Bone marrow (tissue), 2 donors: Measurements from ENCODE around the gene CCL14.

Experiments
- DNase-seq, 2 donors: peaks; one replicate each; lab custom pipeline; 2025; lab: John Stamatoyannopoulos, UW

The CCL14 gene

GRCh38 chr17:35988164-35988563, 1.6 kb upstream of the CCL14 start:
- DNase-seq, result no peak

- DNase-seq, result no peak
Observed at GRCh38 chr17:35984140-35984539, 2.4 kb downstream of the CCL14 start.

DNA sequence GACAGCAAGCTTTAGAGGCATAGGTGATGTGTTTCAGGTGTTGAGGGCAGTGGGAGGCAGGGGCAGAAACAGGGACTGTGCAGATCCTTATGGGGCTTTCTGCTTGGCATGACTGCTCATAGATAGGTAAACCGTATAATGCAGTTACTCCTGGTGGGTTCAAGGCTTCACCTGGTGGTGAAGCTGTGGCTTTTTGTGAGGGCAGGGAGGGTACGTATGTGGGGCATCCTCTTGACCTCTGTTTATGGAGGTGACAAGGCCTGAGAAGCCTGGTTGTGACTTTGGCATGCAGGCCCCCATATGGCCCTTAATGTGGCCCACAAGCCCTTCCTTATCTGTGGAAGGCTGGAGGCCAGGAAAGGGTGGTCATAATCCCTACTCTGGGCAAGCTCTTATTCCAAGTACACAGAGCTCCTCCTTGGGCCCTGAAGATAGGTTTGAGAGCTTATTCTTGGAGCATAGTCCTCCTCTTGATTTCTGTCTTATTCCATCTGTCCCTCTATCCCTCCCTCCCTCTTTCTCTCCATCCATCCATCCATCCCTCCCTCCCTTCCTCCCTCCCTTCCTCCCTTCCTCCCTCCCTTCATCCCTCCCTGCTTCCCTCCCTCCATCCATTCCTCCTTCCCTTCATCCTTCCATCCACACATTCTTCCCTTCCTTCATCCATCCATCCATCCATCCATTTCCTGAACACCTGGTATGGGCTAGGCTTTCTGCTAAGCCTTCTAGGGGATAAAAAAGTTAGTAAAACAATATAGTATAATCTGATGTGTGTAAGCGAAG, 3.9 kb downstream of the CCL14 start:
- DNase-seq, result no peak

DNA sequence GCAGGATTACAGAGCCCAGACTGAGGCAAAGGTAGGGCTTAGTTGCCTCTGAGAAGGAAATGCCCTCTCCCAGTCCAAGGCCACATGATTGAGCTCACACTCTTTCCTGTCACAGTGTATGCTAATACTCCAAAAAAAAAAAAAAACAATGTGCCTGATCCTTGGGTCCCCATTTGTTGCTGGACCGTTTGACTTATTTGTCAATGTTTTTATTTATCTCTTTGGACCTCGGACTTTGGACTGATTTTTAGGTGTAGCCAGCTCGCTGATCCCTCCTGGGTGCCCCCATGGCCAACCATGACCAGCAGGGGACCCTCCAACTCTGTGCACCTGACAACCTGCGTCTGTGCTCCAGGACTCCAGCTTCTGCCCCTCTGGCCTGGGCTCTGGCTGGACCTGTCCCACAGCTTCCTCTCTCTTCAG, 4.6 kb downstream of the CCL14 start:
- no peak for DNase-seq

- DNase-seq, result no peak
Observed at GRCh38 chr17:35981246-35981645, 5.3 kb downstream of the CCL14 start, which contains the start of gene CCL16. CCL16 (minus strand) TSS chr17:35981497; CDS start chr17:35981420, 77 bp downstream.

GRCh38 chr17:35978346-35978745, 8.2 kb downstream of the CCL14 start:
- no peak for DNase-seq

DNA sequence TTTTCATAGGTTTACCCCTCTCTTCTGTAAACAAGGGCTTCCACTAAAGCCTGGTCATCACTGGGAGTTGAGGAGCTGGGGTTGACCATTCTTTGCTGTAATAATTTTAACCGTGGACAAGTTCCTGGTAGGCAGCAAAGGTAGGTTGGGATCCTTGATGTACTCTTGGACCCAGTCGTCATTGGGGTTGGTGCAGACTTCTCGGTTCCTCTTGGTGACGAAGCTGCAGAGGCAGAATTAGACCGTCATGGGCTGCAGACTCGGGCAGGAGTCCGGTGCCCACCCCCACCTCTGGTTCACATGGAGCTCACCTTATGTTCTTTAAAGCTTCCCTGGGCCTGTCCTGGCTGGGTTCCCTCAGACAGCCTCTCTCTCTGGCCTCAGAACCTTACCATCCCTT, 9.0 kb downstream of the CCL14 start:
- no peak for DNase-seq

DNA sequence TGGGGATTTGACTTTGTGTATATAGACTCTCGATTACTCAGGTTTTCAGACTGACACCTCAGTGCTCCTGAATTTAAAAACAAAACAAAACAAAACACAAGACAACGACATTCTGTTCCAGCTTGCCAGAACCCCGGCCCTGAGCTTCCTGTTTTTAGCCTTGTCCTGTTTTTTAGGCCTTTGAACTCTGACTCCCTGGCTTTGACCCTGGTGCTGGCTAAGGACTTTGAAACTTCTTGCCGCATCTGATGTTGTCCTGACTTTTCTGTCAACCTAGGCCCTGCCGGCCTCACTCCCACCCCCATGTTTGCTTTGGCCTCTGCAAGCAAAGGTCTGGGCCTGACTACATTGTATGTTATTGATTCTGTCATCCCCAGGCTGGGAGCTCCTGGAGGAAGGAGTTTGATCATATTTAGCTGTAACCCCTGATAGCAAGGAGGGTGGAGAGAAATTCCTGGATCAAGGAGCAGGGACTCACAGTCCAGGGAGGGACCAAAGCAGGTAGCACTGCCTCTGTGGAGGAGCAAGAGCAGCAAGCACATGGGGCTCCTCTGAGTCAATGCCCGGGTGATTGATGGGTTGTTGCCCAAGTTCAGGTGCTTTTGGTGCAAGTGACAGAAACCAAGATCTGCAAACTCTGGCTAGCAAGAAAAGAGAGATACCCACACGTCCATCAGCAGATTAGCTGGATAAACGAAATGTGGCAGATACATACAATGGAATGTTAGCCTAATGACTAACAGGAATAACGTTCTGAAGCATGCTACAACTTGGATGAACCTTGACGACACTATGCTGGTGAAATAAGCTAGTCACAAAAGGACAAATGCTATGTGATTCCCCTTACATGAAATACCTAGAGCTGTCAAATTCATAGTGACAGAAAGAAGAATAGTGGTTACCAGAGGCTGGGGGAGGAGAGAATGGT, 12.9 kb downstream of the CCL14 start:
- DNase-seq, result no peak

DNA sequence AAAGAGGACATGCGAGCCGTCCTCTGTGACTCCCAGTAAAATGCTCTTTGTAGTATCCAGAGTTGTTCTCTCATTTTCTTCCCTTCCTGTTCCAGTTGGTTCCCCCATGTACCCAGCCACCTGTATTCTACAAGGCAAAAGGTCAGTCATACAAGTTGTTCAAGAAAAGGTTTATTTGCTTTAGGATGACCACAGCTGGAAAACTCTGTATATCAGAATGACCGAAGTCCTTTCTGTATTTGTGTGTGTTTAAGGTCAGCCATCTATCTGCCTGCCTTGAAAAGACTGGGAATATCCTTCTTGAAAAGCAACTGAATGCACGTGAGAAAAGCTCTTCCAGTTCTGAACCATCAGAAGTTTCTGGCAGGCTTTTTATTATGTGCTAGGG, 13.6 kb downstream of the CCL14 start:
- no peak for DNase-seq

DNA sequence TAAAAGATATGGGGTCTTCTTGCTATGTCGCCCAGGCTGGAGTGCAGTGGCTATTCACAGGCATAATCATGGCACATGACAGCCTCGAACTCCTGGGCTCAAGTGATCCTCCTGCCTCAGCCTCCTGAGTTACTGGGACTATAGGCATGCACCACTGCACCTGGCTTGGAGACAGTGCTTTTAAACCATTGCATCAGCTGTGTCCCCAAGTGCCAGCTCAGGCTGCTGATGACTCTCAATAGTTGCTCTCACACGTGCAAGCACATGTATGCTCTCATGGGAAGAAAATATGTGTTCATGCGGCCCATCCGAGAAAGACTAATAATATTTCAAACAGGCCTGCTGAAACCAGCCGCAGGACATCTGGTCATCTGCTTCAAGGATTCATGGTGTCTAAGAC, 14.0 kb downstream of the CCL14 start:
- no peak for DNase-seq

GRCh38 chr17:35972066-35972465, 14.5 kb downstream of the CCL14 start:
- DNase-seq, result no peak

DNA sequence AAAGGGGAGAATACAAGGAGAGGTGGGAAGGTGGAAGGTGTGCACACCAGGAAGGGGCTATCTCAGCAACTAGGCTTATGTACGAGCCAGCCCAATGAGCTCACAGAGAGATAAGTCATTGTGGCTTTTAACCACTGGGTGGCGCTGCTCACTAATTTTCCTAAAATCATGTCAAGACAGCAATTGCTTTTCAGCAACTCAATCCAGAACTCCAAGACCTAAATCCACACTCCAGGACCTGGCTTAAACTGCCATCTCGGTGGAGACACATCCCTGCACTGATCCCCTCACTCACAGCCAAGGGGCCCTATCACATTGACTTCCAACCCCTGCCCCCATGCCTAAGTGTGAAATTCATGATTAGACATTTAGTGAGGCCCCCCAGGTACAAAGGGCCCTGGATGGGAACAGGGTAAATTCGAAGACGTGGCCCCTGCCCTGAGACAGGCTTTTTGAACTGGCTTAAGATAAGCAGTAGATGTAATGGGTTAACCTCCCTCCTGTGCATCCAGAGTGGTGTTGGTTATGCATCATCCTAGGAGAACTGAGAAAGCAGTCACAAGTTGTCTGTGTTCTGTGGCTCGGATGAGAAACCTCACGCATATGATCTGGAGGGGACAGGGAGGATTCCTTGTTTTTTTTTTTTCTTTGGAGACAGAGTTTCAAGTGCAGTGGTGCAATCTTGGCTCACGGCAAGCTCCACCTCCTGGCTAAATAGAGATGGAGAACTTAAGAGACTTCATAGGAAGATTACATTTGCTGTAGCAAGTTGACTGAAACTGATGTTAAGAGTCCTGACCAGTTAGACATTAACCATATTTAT, 16.8 kb downstream of the CCL14 start:
- DNase-seq, result peak; percentile 37 to 55

GRCh38 chr17:35968520-35969054, 17.9 kb downstream of the CCL14 start:
- no peak for DNase-seq

- DNase-seq, result no peak
Observed at GRCh38 chr17:35965272-35965671, 21.3 kb downstream of the CCL14 start.

DNA sequence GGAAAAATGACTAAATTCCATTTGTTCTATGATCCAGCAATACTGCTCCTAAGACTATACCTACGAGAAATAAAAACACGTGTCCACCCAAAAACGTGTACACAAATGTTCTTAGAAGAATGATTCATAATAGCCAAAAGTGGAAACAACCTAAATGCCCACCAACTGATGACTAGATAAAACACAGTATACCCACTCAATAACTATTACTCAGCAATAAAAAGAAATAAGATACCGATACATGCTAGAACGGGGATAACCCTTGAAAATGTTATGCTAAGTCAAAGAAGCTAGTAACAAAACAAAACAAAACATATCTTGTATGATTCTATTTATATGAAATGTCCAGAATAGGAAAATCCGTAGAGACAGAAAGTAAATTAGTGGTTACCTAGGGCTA, 22.9 kb downstream of the CCL14 start:
- no peak for DNase-seq

GRCh38 chr17:35953720-35954119, 32.8 kb downstream of the CCL14 start:
- DNase-seq, result no peak

DNA sequence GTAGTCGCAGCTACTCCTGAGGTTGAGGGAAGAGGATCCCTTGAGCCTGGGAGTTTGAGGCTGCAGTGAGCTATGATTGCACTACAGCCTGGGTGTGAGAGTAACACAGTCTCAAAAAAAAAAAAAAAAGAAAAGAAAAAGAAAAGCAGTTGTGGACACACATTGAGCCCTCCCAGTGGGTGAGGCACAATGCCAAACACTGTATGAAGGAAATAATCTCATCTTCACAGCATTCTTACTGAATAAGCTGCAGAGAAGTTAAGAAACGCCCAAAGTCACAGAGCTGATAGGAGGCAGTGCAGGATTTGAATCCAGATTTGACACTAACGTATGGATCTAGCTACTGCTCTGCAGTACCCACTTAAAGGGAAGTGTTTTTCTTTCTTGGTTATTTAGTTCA, 37.1 kb downstream of the CCL14 start:
- no peak for DNase-seq

GRCh38 chr17:35948092-35948491, 38.4 kb downstream of the CCL14 start:
- no peak for DNase-seq

GRCh38 chr17:35947156-35947585, 39.4 kb downstream of the CCL14 start:
- peak; percentile 5 to 56 for DNase-seq

- DNase-seq, result no peak
Observed at GRCh38 chr17:35944151-35944550, 42.4 kb downstream of the CCL14 start.

DNA sequence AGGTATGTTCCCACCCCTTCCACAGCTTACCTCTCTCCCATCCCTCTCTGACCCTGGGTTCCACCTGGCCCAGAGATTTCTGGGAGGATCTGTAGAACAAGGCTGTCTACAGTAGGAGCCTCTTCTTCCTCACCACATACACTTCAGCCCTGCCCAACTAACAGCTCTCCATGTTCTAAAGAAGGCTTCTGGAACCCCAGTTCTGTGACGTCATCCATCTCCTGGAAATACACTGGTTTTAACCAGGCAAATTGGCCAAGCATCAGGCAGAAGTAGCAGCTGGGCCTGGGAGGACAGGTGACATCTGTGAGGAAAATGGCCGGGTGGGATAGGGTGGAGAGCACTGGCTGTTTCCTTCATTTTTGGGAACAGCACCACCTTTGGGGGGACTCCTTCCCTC, 43.0 kb downstream of the CCL14 start, which contains the start of gene LYZL6:
Gene LYZL6, minus strand, starts transcription at position 177 of the 400 bp plus-strand sequence. CDS start 4,357 bp downstream, outside the sequence.
- DNase-seq, result no peak
